NB4 (cell line): ENCODE data around the gene TRPC1.

Experiments used
- CTCF ChIP-seq: IDR thresholded peaks from one replicate; pipeline ENCODE4 v1.5.1; 2012; ENCODE audit warnings: low read depth, low read length
- POLR2A ChIP-seq: IDR thresholded peaks from 2 replicates; pipeline ENCODE4 v1.6.1; 2011; ENCODE audit warnings: mild to moderate bottlenecking; ENCODE audit not compliant: insufficient read length; ENCODE audit errors: extremely low read depth

- TF ChIP-seq CTCF (no peak), POLR2A (no peak)
Measured at GRCh38 chr3:142817897-142818296, 94.1 kb downstream of the TRPC1 start.
